ENCODE data around the gene IGHMBP2.

Gene IGHMBP2

GRCh38 chr11:68930991-68931855 lies 27.5 kb downstream of the IGHMBP2 start:
- no peak for TF ChIP-seq CTCF (conservative IDR thresholded peaks at IDR 0.05)
- H3K27ac ChIP-seq, result no peak overlapping the region

- no peak for TF ChIP-seq CTCF (conservative IDR thresholded peaks at IDR 0.05)
Observed at GRCh38 chr11:68931911-68932310, 28.2 kb downstream of the IGHMBP2 start.

GRCh38 chr11:68932358-68932757 lies 28.7 kb downstream of the IGHMBP2 start:
- H3K27ac ChIP-seq, result no peak overlapping the region
- TF ChIP-seq CTCF (conservative IDR thresholded peaks at IDR 0.05), result no peak

More at GRCh38 chr11:68931911-68932310, 28.2 kb downstream of the IGHMBP2 start:
- H3K27ac ChIP-seq, result no peak overlapping the region

GRCh38 chr11:68932933-68933577 lies 29.4 kb downstream of the IGHMBP2 start:
- TF ChIP-seq CTCF (conservative IDR thresholded peaks at IDR 0.05), result no peak
- H3K27ac ChIP-seq, result no peak overlapping the region

GRCh38 chr11:68933605-68934320 lies 30.1 kb downstream of the IGHMBP2 start:
- no peak overlapping the region for H3K27ac ChIP-seq
- no peak for TF ChIP-seq CTCF (conservative IDR thresholded peaks at IDR 0.05)

GRCh38 chr11:68934321-68934645 lies 30.6 kb downstream of the IGHMBP2 start:
- H3K27ac ChIP-seq, result no peak overlapping the region
- TF ChIP-seq CTCF (conservative IDR thresholded peaks at IDR 0.05), result no peak

- no peak for TF ChIP-seq CTCF (conservative IDR thresholded peaks at IDR 0.05)
- H3K27ac ChIP-seq, result no peak overlapping the region
Observed at GRCh38 chr11:68934666-68935065, 31.0 kb downstream of the IGHMBP2 start.

Measured in VCaP (cell line).